GM18867 (cell line): ENCODE measurements around the gene EHD4.

ENCODE experiments used
- ATAC-seq: cut with Tn5 transposase; IDR thresholded peaks from one replicate; pipeline ENCODE4 v1.9.1; 2021; ENCODE audit warnings: mild to moderate bottlenecking, moderate library complexity; ENCODE audit not compliant: unreplicated experiment

The EHD4 gene

GRCh38 chr15:41897363-41897799 lies 75.0 kb downstream of the EHD4 start:
- ATAC-seq: no peak

GRCh38 chr15:41896566-41896965 lies 75.8 kb downstream of the EHD4 start:
- no peak for ATAC-seq

GRCh38 chr15:41895957-41896356 lies 76.4 kb downstream of the EHD4 start:
- ATAC-seq: no peak

- no peak for ATAC-seq
Observed at GRCh38 chr15:41895491-41895890, 76.9 kb downstream of the EHD4 start.

- ATAC-seq: peak; percentile 87
Observed at GRCh38 chr15:41894791-41895463, 77.4 kb downstream of the EHD4 start.

GRCh38 chr15:41894251-41894790 lies 78.0 kb downstream of the EHD4 start:
- ATAC-seq: no peak

- no peak for ATAC-seq
Observed at GRCh38 chr15:41893422-41894250, 78.7 kb downstream of the EHD4 start, which contains the start of gene SPTBN5. TSS of gene SPTBN5 (minus strand) at chr15:41894053. CDS start at chr15:41893497, 556 bp downstream.

GRCh38 chr15:41892621-41893421 lies 79.5 kb downstream of the EHD4 start:
- no peak for ATAC-seq

- ATAC-seq: no peak
Observed at GRCh38 chr15:41891946-41892345, 80.4 kb downstream of the EHD4 start.

GRCh38 chr15:41891226-41891625 lies 81.1 kb downstream of the EHD4 start:
- no peak for ATAC-seq

GRCh38 chr15:41890050-41890690 lies 82.2 kb downstream of the EHD4 start:
- ATAC-seq: no peak

GRCh38 chr15:41888662-41889253 lies 83.6 kb downstream of the EHD4 start:
- no peak for ATAC-seq

GRCh38 chr15:41887893-41888292 lies 84.5 kb downstream of the EHD4 start:
- no peak for ATAC-seq

- ATAC-seq: no peak
Observed at GRCh38 chr15:41887161-41887560, 85.2 kb downstream of the EHD4 start.

GRCh38 chr15:41886741-41887140 lies 85.6 kb downstream of the EHD4 start:
- ATAC-seq: no peak

GRCh38 chr15:41885841-41886240 lies 86.5 kb downstream of the EHD4 start:
- no peak for ATAC-seq

- ATAC-seq: no peak
Observed at GRCh38 chr15:41885321-41885720, 87.0 kb downstream of the EHD4 start.

- no peak for ATAC-seq
Observed at GRCh38 chr15:41884458-41884857, 87.9 kb downstream of the EHD4 start.

- no peak for ATAC-seq
Observed at GRCh38 chr15:41883484-41883825, 88.9 kb downstream of the EHD4 start.
